Retinal pigment epithelial cell (primary cell): ENCODE results near the gene CYTH1.

Experiments used
- DNase-seq: peaks from one replicate; pipeline ENCODE4 v3.0.0-alpha.2; 2010; ENCODE audit warnings: low read depth
- H3K4me3 ChIP-seq: 2 replicates; pipeline ENCODE4 v1.5.1; 2011; ENCODE audit warnings: mild to moderate bottlenecking, low read length, control low read depth, moderate library complexity
- TF ChIP-seq, protein P1 (sequence below): conservative IDR thresholded peaks from 2 replicates; pipeline ENCODE4 v1.5.1; 2011; ENCODE audit warnings: low read depth, low read length, control low read depth, inconsistent platforms

The CYTH1 gene

DNA sequence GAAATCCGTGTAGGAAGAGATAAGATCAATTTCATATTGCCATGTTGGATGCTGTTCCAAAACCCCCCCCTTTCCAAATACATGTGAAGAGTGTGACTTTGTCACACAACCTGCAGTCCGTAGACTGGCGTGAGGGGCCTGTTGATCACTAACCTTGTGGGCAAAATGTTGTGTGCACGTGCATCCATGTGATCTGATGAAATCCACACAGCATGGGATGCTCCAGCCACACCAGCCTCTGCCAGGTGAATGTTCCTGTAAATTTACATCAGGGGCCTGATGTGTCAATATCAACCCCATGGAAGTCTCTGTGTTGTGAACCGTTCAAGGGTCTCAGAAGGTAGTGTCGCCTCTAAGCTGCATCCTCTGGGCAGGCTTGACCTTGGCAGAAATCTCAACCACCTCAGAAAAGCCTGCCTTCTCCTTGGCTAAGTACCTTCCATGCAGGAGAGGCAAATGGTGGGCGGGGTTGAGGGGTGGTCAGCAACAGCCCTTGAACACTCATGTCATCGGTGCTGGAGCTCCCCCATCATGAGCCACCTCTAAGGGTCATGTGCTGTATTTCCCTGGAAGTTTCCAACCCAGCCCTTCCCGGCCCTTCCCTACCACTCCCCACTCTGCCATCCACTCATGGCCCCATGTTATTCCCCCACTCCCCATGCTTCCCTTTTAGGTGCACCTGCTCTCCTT lies 126.7 kb downstream of the CYTH1 start:
- no peak for DNase-seq
- no peak overlapping the region for H3K4me3 ChIP-seq
- TF ChIP-seq, protein P1, sequence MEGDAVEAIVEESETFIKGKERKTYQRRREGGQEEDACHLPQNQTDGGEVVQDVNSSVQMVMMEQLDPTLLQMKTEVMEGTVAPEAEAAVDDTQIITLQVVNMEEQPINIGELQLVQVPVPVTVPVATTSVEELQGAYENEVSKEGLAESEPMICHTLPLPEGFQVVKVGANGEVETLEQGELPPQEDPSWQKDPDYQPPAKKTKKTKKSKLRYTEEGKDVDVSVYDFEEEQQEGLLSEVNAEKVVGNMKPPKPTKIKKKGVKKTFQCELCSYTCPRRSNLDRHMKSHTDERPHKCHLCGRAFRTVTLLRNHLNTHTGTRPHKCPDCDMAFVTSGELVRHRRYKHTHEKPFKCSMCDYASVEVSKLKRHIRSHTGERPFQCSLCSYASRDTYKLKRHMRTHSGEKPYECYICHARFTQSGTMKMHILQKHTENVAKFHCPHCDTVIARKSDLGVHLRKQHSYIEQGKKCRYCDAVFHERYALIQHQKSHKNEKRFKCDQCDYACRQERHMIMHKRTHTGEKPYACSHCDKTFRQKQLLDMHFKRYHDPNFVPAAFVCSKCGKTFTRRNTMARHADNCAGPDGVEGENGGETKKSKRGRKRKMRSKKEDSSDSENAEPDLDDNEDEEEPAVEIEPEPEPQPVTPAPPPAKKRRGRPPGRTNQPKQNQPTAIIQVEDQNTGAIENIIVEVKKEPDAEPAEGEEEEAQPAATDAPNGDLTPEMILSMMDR, result no peak

DNA sequence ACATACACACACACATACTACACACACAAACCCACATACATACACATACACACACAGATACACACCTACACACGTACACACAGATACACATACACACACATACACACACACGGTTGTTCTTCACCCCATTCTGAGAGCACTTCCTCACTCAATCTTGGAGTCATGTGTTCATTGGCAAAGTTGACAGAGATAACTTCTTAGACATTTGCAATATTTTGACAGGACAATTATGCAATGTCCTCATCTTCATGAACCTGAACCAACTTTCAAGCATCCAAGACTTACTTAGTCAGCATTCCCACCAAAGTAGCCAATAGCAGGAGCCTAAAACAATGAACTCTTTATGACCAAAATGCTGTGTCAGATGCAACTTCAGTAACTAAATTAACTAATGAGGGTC lies 127.7 kb downstream of the CYTH1 start:
- no peak for DNase-seq
- TF ChIP-seq, protein P1, result no peak
- H3K4me3 ChIP-seq, result no peak overlapping the region

DNA sequence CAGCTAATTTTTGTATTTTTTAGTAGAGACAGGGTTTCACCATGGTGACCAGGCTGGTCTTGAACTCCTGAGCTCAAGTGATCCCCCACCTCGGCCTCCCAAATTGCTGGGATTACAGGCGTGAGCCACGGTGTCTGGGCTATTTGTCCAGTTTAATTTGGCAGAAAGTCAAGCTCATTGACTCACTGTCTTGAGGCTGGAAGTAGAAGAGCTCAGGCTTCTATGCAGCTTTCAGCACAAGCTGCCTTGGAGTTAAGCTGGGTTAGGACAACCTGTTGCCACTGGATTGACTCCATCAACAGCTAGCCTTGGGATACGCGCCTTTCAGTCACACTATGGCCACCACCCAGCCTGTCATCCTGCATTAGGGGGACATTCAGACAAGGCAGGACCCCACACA lies 128.7 kb downstream of the CYTH1 start:
- no peak overlapping the region for H3K4me3 ChIP-seq
- peak; percentile 29 for DNase-seq
- TF ChIP-seq, protein P1, result no peak

DNA sequence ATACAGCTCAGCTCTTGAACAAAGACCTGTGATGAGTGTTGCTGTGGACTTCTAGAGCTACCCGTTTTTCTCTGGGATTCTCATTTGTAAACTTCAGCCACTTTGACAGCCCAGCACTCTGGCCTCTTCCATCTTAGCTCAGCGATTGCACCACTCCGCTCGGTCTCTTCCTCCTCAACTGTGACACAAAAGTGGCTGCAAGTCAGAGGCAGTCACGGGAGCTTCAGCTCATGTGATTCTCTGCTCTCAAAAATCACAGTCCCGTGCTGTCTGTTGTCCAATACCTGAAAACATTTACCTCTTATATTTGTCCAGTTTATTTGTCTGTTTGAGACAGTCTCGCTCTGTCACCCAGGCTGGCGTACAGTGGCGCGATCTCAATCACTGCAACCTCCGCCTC lies 129.2 kb downstream of the CYTH1 start:
- no peak for DNase-seq
- no peak overlapping the region for H3K4me3 ChIP-seq
- TF ChIP-seq, protein P1, result no peak

DNA sequence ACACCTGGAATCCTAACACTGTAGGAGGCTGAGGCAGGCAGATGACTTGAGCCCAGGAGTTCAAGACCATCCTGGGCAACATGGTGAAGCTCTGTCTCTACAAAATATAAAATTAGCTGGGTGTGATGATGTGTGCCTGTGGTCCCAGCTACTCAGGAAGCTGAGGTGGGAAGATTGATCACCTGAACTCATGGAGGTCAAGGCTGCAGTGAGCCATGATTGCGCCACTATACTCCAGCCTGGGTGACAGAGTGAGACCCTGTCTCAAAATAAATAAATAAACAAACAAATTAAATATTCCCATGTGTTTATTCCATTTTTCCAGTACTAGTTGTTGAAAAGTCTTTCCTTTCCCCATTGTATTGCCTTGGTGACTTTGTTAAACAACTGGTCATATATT lies 130.0 kb downstream of the CYTH1 start:
- DNase-seq, result no peak
- H3K4me3 ChIP-seq, result no peak overlapping the region
- TF ChIP-seq, protein P1, result no peak

DNA sequence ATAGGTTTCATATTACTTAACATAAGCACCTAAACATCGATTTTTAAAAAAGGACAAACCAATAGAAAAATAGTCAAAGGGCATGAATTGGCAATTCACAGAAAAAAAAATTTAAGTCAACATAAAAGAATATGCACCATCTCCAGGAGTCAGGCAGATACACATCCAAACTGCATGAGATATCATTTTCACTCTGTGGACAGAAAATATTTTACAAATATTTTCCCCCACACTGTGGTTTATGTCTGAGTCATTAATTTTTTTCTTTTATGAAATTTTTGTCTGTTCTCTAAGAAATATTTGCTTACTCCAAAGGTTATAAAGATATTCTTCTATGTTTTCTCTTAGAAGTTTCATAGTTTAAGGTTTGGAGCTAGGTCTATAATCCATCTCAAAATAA lies 130.5 kb downstream of the CYTH1 start:
- no peak for DNase-seq
- TF ChIP-seq, protein P1, result no peak
- no peak overlapping the region for H3K4me3 ChIP-seq

DNA sequence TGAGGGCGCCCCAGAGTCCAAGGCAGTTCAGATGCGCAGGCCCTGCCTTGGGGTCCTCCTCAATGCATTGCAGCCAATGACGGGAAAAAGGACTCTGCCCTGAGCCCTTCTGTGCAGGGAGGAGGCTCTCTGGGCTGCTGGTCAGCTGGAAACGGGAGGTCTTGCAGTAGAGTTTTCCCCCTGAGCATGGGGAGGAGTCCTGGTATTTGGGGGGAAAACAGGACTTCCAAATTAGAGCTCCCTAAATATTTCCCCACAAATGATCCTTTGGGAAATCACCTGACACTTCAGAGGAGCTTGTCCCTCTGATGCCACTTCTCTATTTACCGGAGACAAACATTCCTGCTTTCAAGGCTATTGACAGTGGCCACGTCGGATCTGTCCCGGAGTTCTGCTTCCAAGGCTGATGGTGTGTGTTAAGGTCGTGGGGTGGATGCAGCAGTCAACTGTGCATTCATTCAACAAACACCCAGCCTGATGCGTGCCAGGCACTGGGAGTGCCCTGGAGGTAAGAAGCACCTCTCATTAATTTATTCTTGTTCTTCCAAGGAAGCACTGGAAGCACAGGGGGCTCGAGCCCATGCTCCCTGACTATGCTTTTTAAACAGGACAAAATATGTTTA lies 131.9 kb downstream of the CYTH1 start:
- H3K4me3 ChIP-seq, result no peak overlapping the region
- no peak for DNase-seq
- TF ChIP-seq, protein P1, result no peak
